DOHH2 (cell line): ENCODE measurements around the gene EIF3J.

Source experiments
- H3F3A ChIP-seq: fragments of 200-600 bp; sonication (generic), shearing (Covaris generic); 2 replicates; pipeline ENCODE4 v1.6.0; 2016; ENCODE audit warnings: antibody characterized with exemption, mild to moderate bottlenecking; ENCODE audit not compliant: control insufficient read depth, insufficient read depth
- H3K27ac ChIP-seq: fragments of 200-600 bp; sonication (generic); 2 replicates; pipeline ENCODE4 v1.5.1; 2014; ENCODE audit warnings: low read depth, mild to moderate bottlenecking, low read length, moderate library complexity
- H3K27me3 ChIP-seq: fragments of 200-600 bp; sonication (generic); 2 replicates; pipeline ENCODE4 v1.6.1; 2014; ENCODE audit warnings: mild to moderate bottlenecking, low read length, mixed read lengths; ENCODE audit not compliant: control insufficient read depth
- H3K36me3 ChIP-seq: fragments of 200-600 bp; sonication (generic); 2 replicates; pipeline ENCODE4 v1.6.1; 2014; ENCODE audit warnings: mild to moderate bottlenecking, low read length, moderate library complexity, mixed read lengths; ENCODE audit not compliant: control insufficient read depth
- H3K4me1 ChIP-seq: fragments of 200-600 bp; sonication (generic); 2 replicates; pipeline ENCODE4 v1.6.1; 2014; ENCODE audit warnings: mild to moderate bottlenecking, low read length, mixed read lengths; ENCODE audit not compliant: control insufficient read depth
- H3K4me2 ChIP-seq: fragments of 200-600 bp; sonication (generic); 2 replicates; pipeline ENCODE4 v1.6.0; 2014; ENCODE audit warnings: mild to moderate bottlenecking, low read length, moderate library complexity
- H3K4me3 ChIP-seq: fragments of 200-600 bp; sonication (generic); 2 replicates; pipeline ENCODE4 v1.5.1; 2014; ENCODE audit warnings: mild to moderate bottlenecking, low read length, mixed read lengths
- H3K79me2 ChIP-seq: fragments of 200-600 bp; sonication (generic); 2 replicates; pipeline ENCODE4 v1.6.1; 2014; ENCODE audit warnings: mild to moderate bottlenecking, low read length, mixed read lengths; ENCODE audit not compliant: control insufficient read depth
- H3K9me2 ChIP-seq: fragments of 200-600 bp; sonication (generic); replicated peaks from 2 replicates; pipeline ENCODE4 v1.6.1; 2014; ENCODE audit warnings: mild to moderate bottlenecking, low read length, mixed read lengths; ENCODE audit not compliant: control insufficient read depth
- H3K9me3 ChIP-seq: fragments of 200-600 bp; sonication (generic); 2 replicates; pipeline ENCODE4 v1.6.1; 2014; ENCODE audit warnings: antibody characterized with exemption, low read length, mixed read lengths; ENCODE audit not compliant: control insufficient read depth, insufficient read depth
- H4K20me1 ChIP-seq: fragments of 200-600 bp; sonication (generic); 2 replicates; pipeline ENCODE4 v1.6.0; 2014; ENCODE audit warnings: low read depth, mild to moderate bottlenecking, antibody characterized with exemption, low read length, moderate library complexity; ENCODE audit not compliant: control insufficient read depth, insufficient read depth
- CTCF ChIP-seq: fragments of 200-600 bp; sonication (generic); IDR thresholded peaks from one replicate; pipeline ENCODE4 v1.5.1; 2014; ENCODE audit warnings: antibody characterized with exemption, mild to moderate bottlenecking, low read depth, low read length; ENCODE audit not compliant: poor library complexity, severe bottlenecking
- EZH2phosphoT487 ChIP-seq: fragments of 200-600 bp; sonication (generic); IDR thresholded peaks from 2 replicates; pipeline ENCODE4 v1.6.1; 2017; ENCODE audit warnings: borderline replicate concordance, mild to moderate bottlenecking, antibody characterized with exemption, low read length, moderate library complexity, mixed read lengths

Gene EIF3J

GRCh38 chr15:44595246-44595645, 58.3 kb downstream of the EIF3J start:
- Histone ChIP-seq H3F3A (no peaks in the 10 kb centered on the region), H3K9me2 (no peaks in the 10 kb centered on the region)
- TF ChIP-seq EZH2phosphoT487 (no peak), CTCF (no peak)

GRCh38 chr15:44595656-44596510, 58.9 kb downstream of the EIF3J start:
- Histone ChIP-seq H3K27me3 (no peaks in the 10 kb centered on the region), H3K36me3 (peaks cover 54% of the 10 kb centered on the region), H3K79me2 (no peaks in the 10 kb centered on the region), H3K4me3 (no peak overlapping the region), H3K9me2 (no peaks in the 10 kb centered on the region), H3K27ac (no peak overlapping the region), H3K9me3 (no peaks in the 10 kb centered on the region), H4K20me1 (no peaks in the 10 kb centered on the region), H3F3A (no peaks in the 10 kb centered on the region), H3K4me1 (no peaks in the 10 kb centered on the region), H3K4me2 (no peak overlapping the region)
- TF ChIP-seq CTCF (no peak), EZH2phosphoT487 (no peak)

More at GRCh38 chr15:44595246-44595645, 58.3 kb downstream of the EIF3J start:
- Histone ChIP-seq H3K4me1 (no peaks in the 10 kb centered on the region), H3K4me3 (no peak overlapping the region), H3K27me3 (no peaks in the 10 kb centered on the region), H3K9me3 (no peaks in the 10 kb centered on the region), H3K36me3 (peaks cover 60% of the 10 kb centered on the region), H3K79me2 (no peaks in the 10 kb centered on the region), H3K27ac (no peak overlapping the region), H3K4me2 (no peak overlapping the region), H4K20me1 (no peaks in the 10 kb centered on the region)

DNA sequence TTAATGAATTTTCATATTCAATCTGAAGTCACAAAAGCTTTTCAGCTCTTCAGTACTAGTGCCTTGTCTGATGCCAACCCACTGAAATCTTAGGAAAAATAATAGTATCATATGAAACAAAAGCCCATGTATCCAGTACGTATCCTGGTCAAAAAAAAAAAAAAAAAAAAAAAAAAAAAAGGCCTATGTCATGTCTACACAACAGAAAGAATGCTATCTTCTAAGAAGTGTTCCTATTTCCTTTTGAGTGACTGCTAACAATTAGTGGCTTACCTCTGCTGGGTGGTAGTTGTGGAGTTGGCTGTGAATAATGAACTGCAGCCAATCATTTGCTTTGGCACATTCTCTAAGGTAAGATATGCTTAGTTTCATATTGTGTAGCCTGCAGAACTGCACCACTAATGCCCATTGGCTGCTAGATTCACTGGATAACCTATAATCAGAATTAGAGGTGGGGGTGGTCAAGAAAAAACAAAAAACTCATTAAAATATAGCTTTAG, 59.6 kb downstream of the EIF3J start:
- H3K4me2 ChIP-seq = no peak overlapping the region
- H3K9me3 ChIP-seq = no peaks in the 10 kb centered on the region
- no peaks in the 10 kb centered on the region for H3K9me2 ChIP-seq
- H4K20me1 ChIP-seq = no peaks in the 10 kb centered on the region
- H3K4me1 ChIP-seq = no peaks in the 10 kb centered on the region
- H3K79me2 ChIP-seq = no peaks in the 10 kb centered on the region
- H3F3A ChIP-seq = no peaks in the 10 kb centered on the region
- TF ChIP-seq EZH2phosphoT487 = no peak
- no peak for TF ChIP-seq CTCF
- H3K27ac ChIP-seq = no peak overlapping the region
- no peaks in the 10 kb centered on the region for H3K27me3 ChIP-seq
- no peak overlapping the region for H3K4me3 ChIP-seq
- peaks cover 49% of the 10 kb centered on the region for H3K36me3 ChIP-seq
